SK-N-SH (cell line): Measurements from ENCODE around the gene FAH. TPM values are rescaled to one million over a fixed set of nuclear protein-coding genes. Genes with fewer than 3 reads are reported as not detected.

ENCODE experiments used
- CTCF ChIA-PET: fragments of 300-600, 350-600 bp; formaldehyde crosslinking; extraction: SDS; loops from one replicate; lab custom pipeline; 2021; lab: Yijun Ruan, JAX
- POLR2A ChIA-PET: fragments of 350-600 bp; sonication (Branson Sonifier 250); formaldehyde crosslinking; extraction: SDS; loops from one replicate; lab custom pipeline; 2020; ENCODE audit warnings: antibody characterized with exemption, inconsistent platforms; lab: Yijun Ruan, JAX
- DNase-seq: peaks from one replicate; pipeline ENCODE4 v3.0.0; 2012
- H2AFZ ChIP-seq: fragments of 200-600 bp; sonication (generic); 2 replicates; pipeline ENCODE4 v1.8.1; 2016; ENCODE audit warnings: antibody characterized with exemption, mild to moderate bottlenecking, low read depth
- H3F3A ChIP-seq: fragments of 200-600 bp; sonication (generic); replicated peaks from 2 replicates; pipeline ENCODE3; 2016; ENCODE audit warnings: antibody characterized with exemption, mild to moderate bottlenecking; ENCODE audit not compliant: insufficient read depth
- H3K27ac ChIP-seq, 2 experiments: fragments of 200-500 bp in 1 of 2; fragments of 200-600 bp in 1 of 2; sonication (Bioruptor generic) in 1 of 2; sonication (generic), shearing (Covaris generic) in 1 of 2; 2 replicates each; pipeline versions ENCODE4 v1.5.1 to v1.6.1; 2014 to 2016; ENCODE audit warnings: low read depth in 2 of 2, inconsistent platforms in 1 of 2, low read length in 1 of 2, mild to moderate bottlenecking in 1 of 2, mixed read lengths in 1 of 2
- H3K27me3 ChIP-seq: fragments of 200-600 bp; sonication (generic), shearing (Covaris generic); 2 replicates; pipeline ENCODE4 v1.6.1; 2016; ENCODE audit warnings: mixed run types; ENCODE audit not compliant: insufficient read depth
- H3K36me3 ChIP-seq, 2 experiments: fragments of 200-500 bp in 1 of 2; fragments of 200-600 bp in 1 of 2; sonication (Bioruptor generic) in 1 of 2; sonication (generic) in 1 of 2; replicated peaks in 1 of 2; 2 replicates each; pipeline versions ENCODE3 to v1.5.1; 2014 to 2016; ENCODE audit warnings: low read length in 1 of 2, mild to moderate bottlenecking in 1 of 2; ENCODE audit not compliant: insufficient read depth in 2 of 2, control insufficient read depth in 1 of 2
- H3K4me1 ChIP-seq, 2 experiments: fragments of 200-500 bp in 1 of 2; fragments of 200-600 bp in 1 of 2; sonication (Bioruptor generic) in 1 of 2; sonication (generic), shearing (Covaris generic) in 1 of 2; 2 replicates each; pipeline versions ENCODE4 v1.5.1 to v1.6.1; 2014 to 2016; ENCODE audit warnings: low read depth in 1 of 2, low read length in 1 of 2, mixed run types in 1 of 2; ENCODE audit not compliant: insufficient read depth in 2 of 2, control insufficient read depth in 1 of 2
- H3K4me2 ChIP-seq: fragments of 200-600 bp; sonication (generic), shearing (Covaris generic); 2 replicates; pipeline ENCODE4 v1.6.1; 2017; ENCODE audit warnings: mixed run types
- H3K4me3 ChIP-seq, 2 experiments: fragments of 200-500 bp in 1 of 2; fragments of 200-600 bp in 1 of 2; sonication (Bioruptor generic) in 1 of 2; sonication (generic), shearing (Covaris generic) in 1 of 2; 2 replicates each; pipeline versions ENCODE4 v1.5.1 to v1.8.1; 2014 to 2016; ENCODE audit warnings: low read depth in 2 of 2, inconsistent platforms in 1 of 2, low read length in 1 of 2, mild to moderate bottlenecking in 1 of 2, mixed read lengths in 1 of 2, moderate library complexity in 1 of 2
- H3K79me2 ChIP-seq: fragments of 200-600 bp; sonication (generic); 2 replicates; pipeline ENCODE4 v1.8.1; 2017; ENCODE audit warnings: mild to moderate bottlenecking; ENCODE audit not compliant: insufficient read depth
- H3K9ac ChIP-seq: fragments of 200-600 bp; sonication (generic); 2 replicates; pipeline ENCODE4 v1.6.1; 2017; ENCODE audit warnings: mixed run types
- H3K9me2 ChIP-seq: fragments of 200-600 bp; sonication (generic); 2 replicates; pipeline ENCODE4 v1.6.1; 2017; ENCODE audit warnings: mixed run types
- H3K9me3 ChIP-seq: fragments of 200-600 bp; sonication (generic); 2 replicates; pipeline ENCODE4 v1.6.1; 2017; ENCODE audit warnings: mixed run types, mild to moderate bottlenecking, moderate library complexity
- H4K20me1 ChIP-seq: fragments of 200-600 bp; sonication (generic); 2 replicates; pipeline ENCODE4 v1.6.1; 2017; ENCODE audit warnings: mild to moderate bottlenecking, mixed run types; ENCODE audit not compliant: insufficient read depth
- CHD2 ChIP-seq: fragments of 150-350 bp; IDR thresholded peaks from 2 replicates; pipeline ENCODE4 v1.6.1; 2018; ENCODE audit warnings: low read length; ENCODE audit not compliant: partially characterized antibody
- ELF1 ChIP-seq: IDR thresholded peaks from 2 replicates; pipeline ENCODE4 v1.4.0; 2012
- EP300 ChIP-seq, 2 experiments: IDR thresholded peaks; 2 replicates each; pipeline versions ENCODE4 v1.4.0 to v1.6.1; 2012; ENCODE audit warnings: borderline replicate concordance in 1 of 2, low read depth in 1 of 2, low read length in 1 of 2
- EZH2phosphoT487 ChIP-seq: fragments of 200-600 bp; sonication (generic); IDR thresholded peaks from 2 replicates; pipeline ENCODE4 v1.6.1; 2017; ENCODE audit warnings: low read depth, mixed run types, mild to moderate bottlenecking, antibody characterized with exemption, moderate library complexity, borderline replicate concordance
- JUND ChIP-seq: IDR thresholded peaks from 2 replicates; pipeline ENCODE4 v1.4.0; 2012
- MXI1 ChIP-seq: IDR thresholded peaks from 2 replicates; pipeline ENCODE4 v1.6.1; 2012; ENCODE audit warnings: mild to moderate bottlenecking, low read depth, low read length, improper control_type of control experiment
- NFIC ChIP-seq: IDR thresholded peaks from 2 replicates; pipeline ENCODE4 v1.4.0; 2012; ENCODE audit warnings: borderline replicate concordance
- NRF1 ChIP-seq: IDR thresholded peaks from 2 replicates; pipeline ENCODE4 v1.6.1; 2012; ENCODE audit warnings: low read depth, mild to moderate bottlenecking, low read length
- RCOR1 ChIP-seq: fragments of 150-350 bp; IDR thresholded peaks from 2 replicates; pipeline ENCODE4 v1.6.1; 2017; ENCODE audit warnings: antibody characterized with exemption, low read length
- RFX5 ChIP-seq: IDR thresholded peaks from 2 replicates; pipeline ENCODE4 v1.6.1; 2012; ENCODE audit warnings: mild to moderate bottlenecking, improper control_type of control experiment, low read length
- RXRA ChIP-seq: IDR thresholded peaks from 2 replicates; pipeline ENCODE4 v1.4.0; 2012; ENCODE audit warnings: low read depth, mild to moderate bottlenecking, borderline replicate concordance
- SMC3 ChIP-seq: IDR thresholded peaks from 2 replicates; pipeline ENCODE4 v1.6.1; 2012; ENCODE audit warnings: low read depth, low read length, improper control_type of control experiment
- TCF12 ChIP-seq: IDR thresholded peaks from 2 replicates; pipeline ENCODE4 v1.4.0; 2012
- TEAD4 ChIP-seq: IDR thresholded peaks from 2 replicates; pipeline ENCODE4 v1.4.0; 2012; ENCODE audit warnings: mild to moderate bottlenecking, borderline replicate concordance; ENCODE audit not compliant: insufficient read depth
- YY1 ChIP-seq: IDR thresholded peaks from 2 replicates; pipeline ENCODE4 v1.4.0; 2012; ENCODE audit warnings: low read depth, mild to moderate bottlenecking
- WGBS: methylation state at CpG from one replicate; pipeline ENCODE4 v1.1.6; 2017; ENCODE audit warnings: low lambda C conversion rate; 5-methylcytosine and 5-hydroxymethylcytosine counted together
- polyA plus RNA-seq, 3 experiments: library from polyadenylated mRNA; depleted of rRNA; stranded (reverse); fragments of >200 nt; gene quantifications; 2 replicates each; pipeline ENCODE4 v1.2.3, GENCODE V29; 2012
- TF ChIP-seq, protein P1 (sequence below): fragments of 200-600 bp; sonication (generic); IDR thresholded peaks from 2 replicates; pipeline ENCODE4 v1.6.1; 2017; ENCODE audit warnings: antibody characterized with exemption, mild to moderate bottlenecking, moderate library complexity
- TF ChIP-seq, protein P2 (sequence below): IDR thresholded peaks from 2 replicates; pipeline ENCODE4 v1.6.1; 2012; ENCODE audit warnings: mild to moderate bottlenecking, low read depth, low read length, moderate library complexity
- TF ChIP-seq, protein P3 (sequence below): IDR thresholded peaks from 2 replicates; pipeline ENCODE4 v1.4.0; 2012; ENCODE audit warnings: low read depth, borderline replicate concordance

Gene FAH
- polyA plus RNA-seq, 1 of the 3 experiments (the other 2 are of a cell fraction) = 34.9 TPM

DNA sequence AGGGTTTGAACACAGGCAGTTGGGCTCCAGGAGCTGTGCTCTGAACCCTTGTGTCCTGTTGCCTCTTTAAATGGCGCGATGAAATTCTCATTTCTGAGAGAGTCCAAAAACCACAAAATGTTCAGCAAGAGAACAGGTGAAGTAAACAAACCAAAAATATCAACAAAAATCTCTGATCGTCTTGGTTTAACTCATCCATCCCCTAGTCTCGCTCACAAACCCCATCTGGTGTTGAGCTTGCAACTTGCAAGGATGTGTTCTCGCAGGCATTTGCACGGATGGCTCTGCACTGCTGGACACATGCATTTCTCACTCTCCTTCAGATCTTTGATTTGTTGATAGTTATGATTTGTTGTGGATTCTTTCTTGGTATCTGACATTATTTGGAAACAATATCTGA lies 31.1 kb downstream of the FAH start:
- peaks cover 18 to 56% of the 10 kb centered on the region in 2 experiments for H3K36me3 ChIP-seq
- H2AFZ ChIP-seq = no peak overlapping the region
- POLR2A ChIA-PET = no interaction called here
- CTCF ChIA-PET = interaction anchor here (1.1 kb wide), 1 partner anchor 9 kb away, joined by 3 read pairs; no protein-coding TSS in a partner anchor
- no peaks in the 10 kb centered on the region for H3K9me2 ChIP-seq
- no peaks in the 10 kb centered on the region for H3K79me2 ChIP-seq
- TF ChIP-seq, protein P1, sequence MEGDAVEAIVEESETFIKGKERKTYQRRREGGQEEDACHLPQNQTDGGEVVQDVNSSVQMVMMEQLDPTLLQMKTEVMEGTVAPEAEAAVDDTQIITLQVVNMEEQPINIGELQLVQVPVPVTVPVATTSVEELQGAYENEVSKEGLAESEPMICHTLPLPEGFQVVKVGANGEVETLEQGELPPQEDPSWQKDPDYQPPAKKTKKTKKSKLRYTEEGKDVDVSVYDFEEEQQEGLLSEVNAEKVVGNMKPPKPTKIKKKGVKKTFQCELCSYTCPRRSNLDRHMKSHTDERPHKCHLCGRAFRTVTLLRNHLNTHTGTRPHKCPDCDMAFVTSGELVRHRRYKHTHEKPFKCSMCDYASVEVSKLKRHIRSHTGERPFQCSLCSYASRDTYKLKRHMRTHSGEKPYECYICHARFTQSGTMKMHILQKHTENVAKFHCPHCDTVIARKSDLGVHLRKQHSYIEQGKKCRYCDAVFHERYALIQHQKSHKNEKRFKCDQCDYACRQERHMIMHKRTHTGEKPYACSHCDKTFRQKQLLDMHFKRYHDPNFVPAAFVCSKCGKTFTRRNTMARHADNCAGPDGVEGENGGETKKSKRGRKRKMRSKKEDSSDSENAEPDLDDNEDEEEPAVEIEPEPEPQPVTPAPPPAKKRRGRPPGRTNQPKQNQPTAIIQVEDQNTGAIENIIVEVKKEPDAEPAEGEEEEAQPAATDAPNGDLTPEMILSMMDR = peak; percentile 27; the same call in 1 of the 2 replicates
- TF ChIP-seq JUND (no peak), RCOR1 (no peak), TEAD4 (no peak), RFX5 (no peak), NRF1 (no peak)
- no peak overlapping the region for H3K4me3 ChIP-seq
- H3K9ac ChIP-seq = no peak overlapping the region
- 90% methylated on average over 6 of the region's 6 CpGs for WGBS
- no peak overlapping the region for H3K4me2 ChIP-seq
- H3K9me3 ChIP-seq = no peaks in the 10 kb centered on the region
- no peak overlapping the region for H3K27ac ChIP-seq
- peaks cover 0 to 6% of the 10 kb centered on the region in 2 experiments; a peak in 1 of 4 replicates for H3K4me1 ChIP-seq
- no peaks in the 10 kb centered on the region for H4K20me1 ChIP-seq
- H3F3A ChIP-seq = peaks cover 1% of the 10 kb centered on the region
- peak; percentile 35 for DNase-seq
- no peaks in the 10 kb centered on the region for H3K27me3 ChIP-seq

DNA sequence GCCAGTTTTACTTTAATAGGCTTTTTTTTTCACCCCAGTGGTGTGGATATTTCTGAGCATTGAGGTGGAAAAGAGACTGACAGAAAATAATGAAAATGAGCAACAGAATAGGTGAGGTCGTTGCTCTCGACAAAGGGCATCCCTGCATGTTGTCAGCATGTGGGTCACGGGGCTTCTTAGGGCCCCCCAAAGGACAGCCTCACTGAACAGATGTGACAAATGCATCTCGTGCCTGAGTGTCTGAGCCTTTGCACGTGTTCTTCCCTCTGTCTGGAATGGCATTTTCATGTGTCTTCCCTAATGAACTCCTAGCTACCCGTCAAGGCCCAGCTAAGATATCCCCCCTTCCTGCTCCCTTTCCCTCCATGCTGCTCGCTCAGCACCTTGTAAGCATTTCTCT lies 31.8 kb downstream of the FAH start:
- H3K9ac ChIP-seq = no peak overlapping the region
- H3K4me3 ChIP-seq = no peak overlapping the region
- peaks cover 18 to 54% of the 10 kb centered on the region in 2 experiments for H3K36me3 ChIP-seq
- DNase-seq = no peak
- no peaks in the 10 kb centered on the region for H4K20me1 ChIP-seq
- ChIA-PET POLR2A (no interaction called here), CTCF (no interaction called here)
- H2AFZ ChIP-seq = no peak overlapping the region
- TF ChIP-seq CHD2 = no peak
- TF ChIP-seq EP300 (IDR thresholded peaks at IDR 0.05; ENCODE audit: borderline replicate concordance in 1 of 2, low read depth in 1 of 2, low read length in 1 of 2) = no peak
- TF ChIP-seq, protein P2, sequence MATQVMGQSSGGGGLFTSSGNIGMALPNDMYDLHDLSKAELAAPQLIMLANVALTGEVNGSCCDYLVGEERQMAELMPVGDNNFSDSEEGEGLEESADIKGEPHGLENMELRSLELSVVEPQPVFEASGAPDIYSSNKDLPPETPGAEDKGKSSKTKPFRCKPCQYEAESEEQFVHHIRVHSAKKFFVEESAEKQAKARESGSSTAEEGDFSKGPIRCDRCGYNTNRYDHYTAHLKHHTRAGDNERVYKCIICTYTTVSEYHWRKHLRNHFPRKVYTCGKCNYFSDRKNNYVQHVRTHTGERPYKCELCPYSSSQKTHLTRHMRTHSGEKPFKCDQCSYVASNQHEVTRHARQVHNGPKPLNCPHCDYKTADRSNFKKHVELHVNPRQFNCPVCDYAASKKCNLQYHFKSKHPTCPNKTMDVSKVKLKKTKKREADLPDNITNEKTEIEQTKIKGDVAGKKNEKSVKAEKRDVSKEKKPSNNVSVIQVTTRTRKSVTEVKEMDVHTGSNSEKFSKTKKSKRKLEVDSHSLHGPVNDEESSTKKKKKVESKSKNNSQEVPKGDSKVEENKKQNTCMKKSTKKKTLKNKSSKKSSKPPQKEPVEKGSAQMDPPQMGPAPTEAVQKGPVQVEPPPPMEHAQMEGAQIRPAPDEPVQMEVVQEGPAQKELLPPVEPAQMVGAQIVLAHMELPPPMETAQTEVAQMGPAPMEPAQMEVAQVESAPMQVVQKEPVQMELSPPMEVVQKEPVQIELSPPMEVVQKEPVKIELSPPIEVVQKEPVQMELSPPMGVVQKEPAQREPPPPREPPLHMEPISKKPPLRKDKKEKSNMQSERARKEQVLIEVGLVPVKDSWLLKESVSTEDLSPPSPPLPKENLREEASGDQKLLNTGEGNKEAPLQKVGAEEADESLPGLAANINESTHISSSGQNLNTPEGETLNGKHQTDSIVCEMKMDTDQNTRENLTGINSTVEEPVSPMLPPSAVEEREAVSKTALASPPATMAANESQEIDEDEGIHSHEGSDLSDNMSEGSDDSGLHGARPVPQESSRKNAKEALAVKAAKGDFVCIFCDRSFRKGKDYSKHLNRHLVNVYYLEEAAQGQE = no peak
- TF ChIP-seq SMC3 = no peak
- no peak for TF ChIP-seq EZH2phosphoT487
- TF ChIP-seq TCF12 = no peak
- TF ChIP-seq RCOR1 = no peak
- no peak for TF ChIP-seq NFIC
- TF ChIP-seq MXI1 = no peak
- no peak for TF ChIP-seq YY1
- TF ChIP-seq ELF1 = no peak
- no peak for TF ChIP-seq RXRA
- TF ChIP-seq, protein P3, sequence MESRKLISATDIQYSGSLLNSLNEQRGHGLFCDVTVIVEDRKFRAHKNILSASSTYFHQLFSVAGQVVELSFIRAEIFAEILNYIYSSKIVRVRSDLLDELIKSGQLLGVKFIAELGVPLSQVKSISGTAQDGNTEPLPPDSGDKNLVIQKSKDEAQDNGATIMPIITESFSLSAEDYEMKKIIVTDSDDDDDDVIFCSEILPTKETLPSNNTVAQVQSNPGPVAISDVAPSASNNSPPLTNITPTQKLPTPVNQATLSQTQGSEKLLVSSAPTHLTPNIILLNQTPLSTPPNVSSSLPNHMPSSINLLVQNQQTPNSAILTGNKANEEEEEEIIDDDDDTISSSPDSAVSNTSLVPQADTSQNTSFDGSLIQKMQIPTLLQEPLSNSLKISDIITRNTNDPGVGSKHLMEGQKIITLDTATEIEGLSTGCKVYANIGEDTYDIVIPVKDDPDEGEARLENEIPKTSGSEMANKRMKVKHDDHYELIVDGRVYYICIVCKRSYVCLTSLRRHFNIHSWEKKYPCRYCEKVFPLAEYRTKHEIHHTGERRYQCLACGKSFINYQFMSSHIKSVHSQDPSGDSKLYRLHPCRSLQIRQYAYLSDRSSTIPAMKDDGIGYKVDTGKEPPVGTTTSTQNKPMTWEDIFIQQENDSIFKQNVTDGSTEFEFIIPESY = no peak
- no peaks in the 10 kb centered on the region for H3K9me3 ChIP-seq
- H3K9me2 ChIP-seq = no peaks in the 10 kb centered on the region
- H3K4me2 ChIP-seq = no peak overlapping the region
- no peaks in the 10 kb centered on the region for H3K27me3 ChIP-seq
- H3K4me1 ChIP-seq = peaks cover 0 to 2% of the 10 kb centered on the region in 2 experiments; a peak in 1 of 4 replicates
- no peaks in the 10 kb centered on the region for H3K79me2 ChIP-seq
- no peaks in the 10 kb centered on the region for H3F3A ChIP-seq
- no peak overlapping the region for H3K27ac ChIP-seq
- WGBS = 89% methylated on average over 7 of the region's 7 CpGs
